HTERT RPE-1 (cell line): ENCODE measurements around the gene STPG4.

Source experiments
- in situ Hi-C: fragments of 300-500 bp; cut with MboI; formaldehyde crosslinking; loops from 4 replicates; pipeline ENCODE4 v1.14.3; 2020; ENCODE audit warnings: low sequenced_read_pairs

STPG4 gene

DNA sequence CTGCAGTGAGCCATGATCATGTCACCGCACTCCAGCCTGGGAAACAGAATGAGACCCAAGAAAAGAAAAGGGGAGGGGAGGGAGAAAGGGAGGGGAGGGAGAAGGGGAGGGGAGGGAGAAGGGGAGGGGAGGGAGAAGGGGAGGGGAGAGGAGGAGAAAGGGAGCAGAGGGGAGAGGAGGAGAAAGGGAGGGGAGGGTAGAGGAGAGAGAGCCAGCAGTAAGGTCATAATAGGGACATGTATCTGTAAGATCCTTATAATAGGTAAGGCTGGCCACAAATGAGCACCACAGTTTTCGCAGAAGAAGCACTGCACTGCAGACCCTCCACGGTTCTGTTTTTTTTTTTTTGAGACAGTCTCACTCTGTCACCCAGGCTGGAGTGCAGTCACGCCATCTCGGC, 62.6 kb downstream of the STPG4 start:
- in situ Hi-C loops = no loop called here

DNA sequence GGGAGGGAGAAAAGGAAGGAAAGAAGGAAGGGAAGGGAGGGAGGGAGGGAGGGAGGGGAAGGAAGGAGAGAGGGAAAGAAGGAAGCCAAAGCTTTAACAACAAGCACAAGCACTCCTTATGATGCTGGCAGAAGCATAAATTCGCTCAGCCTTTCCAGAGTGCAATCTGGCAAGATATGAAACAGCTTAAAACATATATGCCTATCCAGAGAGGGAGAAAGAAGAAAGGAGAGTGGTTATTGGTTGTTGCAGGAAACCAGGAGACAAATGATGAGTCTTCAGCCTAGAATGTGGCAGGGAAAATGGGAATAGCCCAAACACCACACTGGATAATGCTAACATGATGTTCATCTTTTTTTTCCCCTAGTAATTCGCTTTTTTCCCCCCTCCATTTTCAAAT, 64.0 kb downstream of the STPG4 start:
- in situ Hi-C loops = no loop called here

GRCh38 chr2:47089083-47089464, 66.0 kb downstream of the STPG4 start:
- in situ Hi-C loops = no loop called here

GRCh38 chr2:47088371-47089082, 66.6 kb downstream of the STPG4 start:
- in situ Hi-C loops = no loop called here

- in situ Hi-C loops = no loop called here
These were observed 68.1 kb downstream of the STPG4 start for GRCh38 chr2:47087051-47087450.

- in situ Hi-C loops = no loop called here
These were observed 68.5 kb downstream of the STPG4 start for GRCh38 chr2:47086571-47086970.

DNA sequence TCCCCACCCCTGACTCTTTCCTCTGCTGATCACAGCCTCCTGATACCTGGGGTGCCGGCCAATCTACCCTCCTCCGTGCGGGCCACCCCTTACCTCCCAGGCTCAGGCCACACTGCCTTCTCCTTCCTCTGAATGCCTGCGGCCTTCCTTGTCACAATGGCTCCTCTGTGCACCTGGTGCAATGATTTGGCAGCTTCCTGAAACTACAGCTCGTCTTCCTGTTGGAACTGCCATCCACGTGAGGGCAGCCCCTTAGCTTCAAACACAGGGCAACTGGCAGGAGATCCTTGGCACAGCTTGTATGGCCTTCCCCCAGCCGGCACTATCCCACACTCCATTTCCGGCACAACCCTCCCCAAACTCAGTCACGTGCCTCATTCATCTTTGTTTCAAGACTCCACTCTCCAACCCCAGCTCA, 69.0 kb downstream of the STPG4 start:
- in situ Hi-C loops = no loop called here

GRCh38 chr2:47083886-47084687, 71.0 kb downstream of the STPG4 start:
- in situ Hi-C loops = no loop called here

DNA sequence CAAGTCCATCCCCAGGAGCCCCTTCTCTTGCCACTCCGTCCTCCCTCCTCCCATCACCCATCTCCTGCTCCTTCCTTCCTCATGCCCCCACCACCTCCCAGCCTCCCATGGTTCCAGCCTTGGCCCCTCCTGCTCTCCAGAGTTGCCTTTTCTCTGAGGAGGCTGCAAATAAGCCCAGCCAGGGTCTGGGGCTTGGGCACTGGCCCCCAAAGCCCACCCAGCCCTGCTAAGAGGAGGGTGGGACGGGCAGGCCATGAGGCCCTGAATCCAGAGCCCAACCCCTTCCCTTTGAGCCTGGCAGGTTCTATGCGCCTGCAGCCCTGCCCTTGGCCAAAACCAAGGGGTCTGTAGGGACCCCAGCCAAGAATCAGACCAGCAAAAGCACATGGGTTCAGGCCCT, 71.6 kb downstream of the STPG4 start:
- in situ Hi-C loops = no loop called here

- in situ Hi-C loops = no loop called here
These were observed 72.1 kb downstream of the STPG4 start for GRCh38 chr2:47083005-47083404.

- in situ Hi-C loops = no loop called here
These were observed 74.2 kb downstream of the STPG4 start for GRCh38 chr2:47080888-47081301.

DNA sequence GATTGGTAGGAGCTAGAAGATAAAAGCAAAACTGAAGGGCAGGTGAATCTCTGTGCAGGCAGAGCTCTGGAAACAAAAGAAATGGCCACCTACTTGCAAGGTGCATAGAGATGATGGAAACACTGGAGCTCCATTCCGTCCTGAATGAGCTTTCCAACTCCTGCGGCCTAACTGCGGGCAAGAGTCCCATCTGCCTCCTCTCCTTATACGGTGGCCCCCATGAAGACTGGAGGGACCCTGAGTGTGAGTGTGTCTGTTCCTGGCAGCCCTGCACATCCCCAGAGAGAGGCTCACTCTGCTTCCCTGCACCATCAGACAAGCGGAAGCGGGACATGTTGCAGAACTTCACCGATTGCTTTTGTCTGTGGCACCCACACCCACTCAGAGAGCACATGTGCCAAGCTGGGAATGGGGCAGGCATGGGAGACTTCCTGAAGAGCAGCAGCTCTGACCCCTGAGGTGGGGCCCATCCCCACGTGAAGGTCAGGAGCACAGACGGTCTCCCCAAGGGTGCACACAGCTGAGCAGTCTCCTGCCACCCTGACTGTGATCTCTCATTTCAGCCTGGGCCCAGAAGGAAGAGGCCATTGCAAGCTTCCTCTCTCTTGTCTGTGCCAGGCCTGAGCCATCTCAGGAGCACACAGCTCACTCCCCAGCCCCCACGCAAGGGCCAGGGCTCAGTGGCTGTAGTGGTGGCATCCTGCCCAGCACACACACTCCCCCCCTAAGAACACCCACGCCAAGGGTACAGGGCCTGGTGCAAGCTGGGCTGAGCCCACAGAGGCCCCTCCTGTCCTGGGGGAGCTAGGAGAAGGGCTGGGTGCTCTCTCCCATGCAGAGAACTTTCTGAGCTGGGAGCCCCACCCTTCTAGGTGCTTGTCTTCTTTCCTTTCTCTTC, 75.3 kb downstream of the STPG4 start:
- in situ Hi-C loops = no loop called here

GRCh38 chr2:47078541-47079482, 76.3 kb downstream of the STPG4 start:
- in situ Hi-C loops = no loop called here

DNA sequence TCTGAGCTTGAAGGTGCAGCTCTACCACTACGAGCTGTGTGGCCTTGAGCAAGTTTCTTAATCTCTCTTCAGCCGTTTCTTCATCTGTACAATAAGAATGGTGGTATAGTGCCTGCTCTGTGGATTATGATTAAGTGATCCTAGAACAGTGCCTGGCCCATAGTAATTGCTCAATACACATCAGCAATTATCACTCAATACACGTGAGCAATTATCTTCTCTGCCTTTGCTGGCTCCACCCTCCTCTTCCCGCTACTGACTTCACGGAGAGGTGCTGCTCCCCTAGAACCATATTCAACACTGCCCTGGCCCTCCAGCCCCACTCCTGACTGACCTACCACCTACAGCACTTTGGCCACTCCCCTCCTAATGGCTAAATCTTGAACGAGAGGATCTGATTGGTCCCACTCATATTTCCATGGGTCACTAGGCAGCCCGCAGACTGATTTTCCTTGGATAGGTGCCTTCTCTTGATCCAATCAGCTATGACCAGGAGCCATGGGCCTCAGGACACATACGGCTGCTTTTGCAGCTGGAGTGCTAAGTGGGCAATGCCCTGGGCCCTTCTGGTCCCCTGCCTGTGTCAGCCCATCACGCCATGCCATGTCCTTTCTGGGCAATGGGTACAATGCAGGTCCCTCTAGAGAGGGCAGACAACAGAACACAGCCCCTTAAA, 77.5 kb downstream of the STPG4 start:
- in situ Hi-C loops = no loop called here

DNA sequence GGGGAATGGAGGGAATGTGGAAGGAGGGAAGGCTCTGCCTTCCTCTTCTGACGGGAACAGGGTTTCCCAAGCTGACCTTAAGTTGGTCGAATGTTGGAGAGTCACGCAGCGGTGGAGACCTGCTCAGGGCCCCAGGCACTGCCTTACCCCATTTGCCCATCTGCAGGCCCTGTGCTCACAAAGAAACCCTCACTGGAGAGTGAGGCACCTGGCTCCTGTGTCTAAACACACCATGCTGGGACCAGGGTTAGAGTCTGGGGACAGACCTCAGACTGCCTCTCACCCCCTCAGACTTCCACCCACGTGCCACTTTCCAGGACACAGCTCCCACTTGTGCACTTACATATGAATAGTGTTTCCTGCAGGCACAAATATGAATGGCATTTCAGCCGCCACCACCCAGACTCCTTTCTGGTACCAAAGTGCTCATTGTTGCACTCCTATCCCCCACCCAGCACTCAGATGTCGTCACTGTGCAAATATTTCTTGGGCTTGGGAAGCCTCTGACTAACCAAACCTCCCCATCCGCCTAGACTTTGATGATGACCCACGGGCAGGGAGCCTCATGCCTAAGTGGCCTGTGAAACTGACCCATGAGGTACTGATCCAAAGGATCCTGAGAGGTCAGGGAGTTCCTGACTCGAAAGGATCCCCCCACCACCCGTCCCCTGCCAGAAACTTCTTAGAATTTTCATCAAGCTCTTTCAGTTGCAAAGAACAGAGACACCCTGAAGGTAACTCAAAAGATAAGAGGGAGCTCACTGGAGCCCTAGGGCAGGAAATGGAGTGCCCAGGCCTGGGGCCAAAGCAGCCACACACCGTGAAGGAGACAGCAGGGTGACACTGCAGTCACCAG, 78.3 kb downstream of the STPG4 start:
- in situ Hi-C loops = no loop called here

DNA sequence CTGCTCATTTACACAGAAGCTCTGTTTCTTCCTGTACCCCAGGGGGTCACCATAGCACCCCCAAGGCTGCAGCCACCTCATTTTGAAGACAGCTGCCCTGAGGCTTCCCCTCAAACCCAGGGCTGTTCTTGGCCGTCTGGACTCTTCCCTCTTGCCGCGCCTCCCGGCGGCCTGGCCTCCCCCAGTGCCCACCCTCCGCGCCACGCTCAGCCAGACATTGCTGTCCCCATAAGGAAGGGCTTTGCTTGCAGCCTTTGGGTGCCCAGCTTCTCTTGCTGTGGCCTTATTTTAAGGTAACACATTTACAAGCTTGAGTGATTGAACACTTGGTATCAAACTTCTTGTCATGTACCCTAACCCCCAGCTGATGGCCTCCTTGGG, 79.0 kb downstream of the STPG4 start:
- in situ Hi-C loops = no loop called here

- in situ Hi-C loops = no loop called here
These were observed 79.6 kb downstream of the STPG4 start for GRCh38 chr2:47075361-47076125.

GRCh38 chr2:47074691-47075090, 80.4 kb downstream of the STPG4 start:
- in situ Hi-C loops = no loop called here
